ENCODE data around the gene STK31.

DNA sequence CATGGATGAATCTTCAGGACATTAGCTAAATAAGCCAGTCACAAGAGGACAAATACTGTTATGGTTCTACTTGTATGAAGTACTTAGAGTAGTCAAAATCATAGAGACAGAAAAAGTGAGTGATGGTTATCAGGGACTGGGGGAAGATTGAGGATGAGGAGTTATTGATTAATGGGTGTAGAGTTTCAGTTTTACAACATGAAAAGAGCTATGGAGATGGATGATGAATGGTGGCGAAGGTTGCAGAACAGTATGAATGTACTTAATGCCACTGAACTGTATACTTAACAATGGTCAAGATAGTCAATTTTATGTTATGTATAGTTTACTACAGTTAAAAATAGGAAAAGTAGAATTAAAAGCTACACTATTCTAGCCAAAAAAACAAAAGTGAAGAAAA lies 7.8 kb downstream of the STK31 start:
- TF ChIP-seq, protein P1, sequence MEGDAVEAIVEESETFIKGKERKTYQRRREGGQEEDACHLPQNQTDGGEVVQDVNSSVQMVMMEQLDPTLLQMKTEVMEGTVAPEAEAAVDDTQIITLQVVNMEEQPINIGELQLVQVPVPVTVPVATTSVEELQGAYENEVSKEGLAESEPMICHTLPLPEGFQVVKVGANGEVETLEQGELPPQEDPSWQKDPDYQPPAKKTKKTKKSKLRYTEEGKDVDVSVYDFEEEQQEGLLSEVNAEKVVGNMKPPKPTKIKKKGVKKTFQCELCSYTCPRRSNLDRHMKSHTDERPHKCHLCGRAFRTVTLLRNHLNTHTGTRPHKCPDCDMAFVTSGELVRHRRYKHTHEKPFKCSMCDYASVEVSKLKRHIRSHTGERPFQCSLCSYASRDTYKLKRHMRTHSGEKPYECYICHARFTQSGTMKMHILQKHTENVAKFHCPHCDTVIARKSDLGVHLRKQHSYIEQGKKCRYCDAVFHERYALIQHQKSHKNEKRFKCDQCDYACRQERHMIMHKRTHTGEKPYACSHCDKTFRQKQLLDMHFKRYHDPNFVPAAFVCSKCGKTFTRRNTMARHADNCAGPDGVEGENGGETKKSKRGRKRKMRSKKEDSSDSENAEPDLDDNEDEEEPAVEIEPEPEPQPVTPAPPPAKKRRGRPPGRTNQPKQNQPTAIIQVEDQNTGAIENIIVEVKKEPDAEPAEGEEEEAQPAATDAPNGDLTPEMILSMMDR (conservative IDR thresholded peaks at IDR 0.05): no peak
- no peak for TF ChIP-seq ZFX (IDR thresholded peaks at IDR 0.05)

All from C4-2B (cell line).